Activated T-helper 17 cell treated with anti-CD3 and anti-CD28 coated beads, Interleukin-2, amount 50 U/mL, for 72 hours (primary cell): ENCODE measurements around the gene SUPT20H. TPM values are rescaled to one million over a fixed set of nuclear protein-coding genes. Genes with fewer than 3 reads are reported as not detected.

ENCODE experiments used
- total RNA-seq, 2 donors: library from RNA; stranded (reverse); gene quantifications; one replicate each; pipeline ENCODE4 v1.2.3, GENCODE V29; 2022

SUPT20H gene
- total RNA-seq, 2 donors from 2014 or later, result 56.7 to 72.8 TPM

Other genes starting within 250 kb of the SUPT20H start
- 10 to 100 TPM; 13.9 to 15.3 TPM for gene RFXAP, start 240.5 kb downstream of the SUPT20H start, total RNA-seq
- gene SMAD9, start 139.4 kb downstream of the SUPT20H start, total RNA-seq, result under 1 TPM in 1 of 2 donors, not detected in 1; 0.42 TPM
- gene ALG5, start 60.3 kb downstream of the SUPT20H start, total RNA-seq, result 10 to 100 TPM; 19.5 to 30.1 TPM
- gene EXOSC8, start 58.9 kb downstream of the SUPT20H start, total RNA-seq, result 100 to 1,000 TPM in 1 of 2 donors, 10 to 100 TPM in 1; 77.3 to 118 TPM
- gene CSNK1A1L, start 46.0 kb upstream of the SUPT20H start, total RNA-seq, result not detected